GM12801 (cell line): ENCODE results near the gene LATS2.

Experiments used
- CTCF ChIP-seq: IDR thresholded peaks from one replicate; pipeline ENCODE4 v1.5.1; 2011; ENCODE audit warnings: control low read depth; ENCODE audit not compliant: insufficient read length; ENCODE audit errors: extremely low read depth

LATS2 gene

GRCh38 chr13:21034603-21035191, 26.7 kb downstream of the LATS2 start:
- TF ChIP-seq CTCF: no peak

- TF ChIP-seq CTCF: no peak
Observed at GRCh38 chr13:21033856-21034602, 27.4 kb downstream of the LATS2 start.

GRCh38 chr13:21033212-21033840, 28.1 kb downstream of the LATS2 start:
- no peak for TF ChIP-seq CTCF

GRCh38 chr13:21032656-21033055, 28.7 kb downstream of the LATS2 start:
- TF ChIP-seq CTCF: no peak

GRCh38 chr13:21031594-21032275, 29.7 kb downstream of the LATS2 start:
- TF ChIP-seq CTCF: no peak

- no peak for TF ChIP-seq CTCF
Observed at GRCh38 chr13:21025539-21025938, 35.8 kb downstream of the LATS2 start.
